ENCODE data around the gene SH3PXD2A.

Gene SH3PXD2A

DNA sequence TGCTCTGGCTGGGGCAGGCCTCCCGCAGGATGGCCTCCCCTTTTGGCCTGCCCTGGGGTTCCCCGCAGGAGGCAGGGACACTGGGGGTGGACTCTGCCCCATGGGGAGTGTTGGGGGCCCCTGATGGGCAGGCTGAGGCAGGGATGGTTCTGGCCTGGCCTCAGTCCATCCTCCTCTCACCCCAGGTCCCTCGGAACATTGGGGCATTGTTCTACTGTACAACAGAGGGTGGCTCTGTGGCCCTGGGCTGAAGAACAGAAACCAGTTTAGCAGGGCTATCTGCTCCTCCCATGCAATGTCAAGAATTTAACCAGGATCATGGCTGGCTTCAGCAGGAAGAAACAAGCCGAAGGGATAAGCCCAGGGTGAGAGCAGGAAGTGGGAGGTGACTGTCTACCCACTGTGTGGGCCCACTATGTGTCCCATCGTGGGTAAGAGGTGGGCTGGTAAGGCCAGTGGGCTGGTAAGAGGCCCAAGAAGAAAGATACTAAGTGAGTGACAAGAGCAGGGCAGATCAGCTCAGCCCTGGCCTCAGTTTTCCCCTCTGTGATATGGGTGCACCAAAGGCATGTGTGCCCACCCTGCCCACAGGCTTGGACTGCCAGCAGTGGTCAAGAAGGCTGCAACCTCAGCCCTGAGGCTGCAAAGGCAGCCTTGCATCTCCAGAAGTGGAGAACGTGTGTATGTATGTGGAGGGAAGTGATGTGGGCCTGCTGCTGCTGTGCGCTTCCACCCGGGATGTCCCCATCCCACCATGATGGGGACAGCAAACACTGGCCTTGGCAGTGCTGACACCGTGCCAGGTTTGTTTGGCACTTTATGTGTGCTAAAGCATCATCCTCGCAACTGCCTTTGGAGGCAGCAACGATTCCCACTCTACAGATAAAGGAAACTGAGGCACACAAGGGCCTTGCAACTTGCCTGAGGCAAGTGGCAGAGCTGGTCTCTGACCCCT lies 138.9 kb downstream of the SH3PXD2A start:
- Histone ChIP-seq H3K27ac (ENCODE audit: extremely low read depth, low read depth, low read length) (no peak overlapping the region), H3K9me3 (ENCODE audit: control insufficient read depth, insufficient read depth, low read depth, low read length) (no peaks in the 10 kb centered on the region)

DNA sequence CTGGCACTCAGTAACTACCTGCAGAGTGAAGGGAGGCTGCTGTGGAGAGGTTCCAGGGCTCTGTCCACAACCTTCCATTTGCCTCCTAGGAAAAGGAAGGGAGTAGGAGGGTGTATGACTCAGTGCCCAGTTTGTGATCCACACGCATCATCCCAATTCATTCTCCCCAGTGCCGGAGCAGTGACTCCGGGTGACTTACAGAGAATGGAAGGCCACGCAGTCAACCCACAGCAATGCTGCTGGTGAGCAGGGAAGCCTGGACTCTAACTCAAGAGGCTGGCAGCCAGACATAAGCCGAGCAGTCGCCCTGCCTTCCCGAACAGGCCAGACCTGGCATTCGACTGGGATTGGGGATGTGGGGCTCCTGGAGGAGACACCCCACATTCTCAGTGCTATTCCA lies 139.9 kb downstream of the SH3PXD2A start:
- peaks cover 0 to 4% of the 10 kb centered on the region in 2 experiments; a peak in 1 of 3 replicates for H3K36me3 ChIP-seq (ENCODE audit: control insufficient read depth in 2 of 2, insufficient read depth in 1 of 2, low read length in 2 of 2)
- H3K4me3 ChIP-seq (ENCODE audit: low read depth, low read length) = no peak overlapping the region
- POLR2A ChIA-PET = no interaction called here
- TF ChIP-seq GLI4 (tag by site-specific recombination; IDR thresholded peaks at IDR 0.05) (no peak), ZFHX2 (tag by site-specific recombination; conservative IDR thresholded peaks at IDR 0.05) (peak; percentile 29; the same call in 1 of the 2 replicates), ZNF324 (tag by site-specific recombination; IDR thresholded peaks at IDR 0.05) (no peak), ZNF223 (tag by site-specific recombination; IDR thresholded peaks at IDR 0.05) (no peak), ZNF248 (tag by site-specific recombination; IDR thresholded peaks at IDR 0.05) (no peak), ZNF19 (tag by site-specific recombination; IDR thresholded peaks at IDR 0.05; ENCODE audit: low read depth) (no peak), ZNF600 (tag by site-specific recombination; IDR thresholded peaks at IDR 0.05) (peak; percentile 64), ZBTB26 (tag by site-specific recombination; optimal IDR thresholded peaks at IDR 0.05) (no peak)
- no peak overlapping the region for H3K27ac ChIP-seq (ENCODE audit: extremely low read depth, low read depth, low read length)
- H3K4me1 ChIP-seq (ENCODE audit: control insufficient read depth, insufficient read depth, low read length) = no peaks in the 10 kb centered on the region
- H3K9me3 ChIP-seq (ENCODE audit: control insufficient read depth, insufficient read depth, low read depth, low read length) = no peaks in the 10 kb centered on the region
- CTCF ChIA-PET = interaction anchor here (0.7 to 11.8 kb wide), 5 partner anchors 11 to 171 kb away, joined by 3 to 151 read pairs (median 9); no protein-coding TSS in a partner anchor

More for the DNA sequence above, 138.9 kb downstream of the SH3PXD2A start:
- H3K4me3 ChIP-seq (ENCODE audit: low read depth, low read length) = no peak overlapping the region
- TF ChIP-seq GLIS2 (tag by site-specific recombination; IDR thresholded peaks at IDR 0.05) (0 out of 2 replicates have a peak, but pooled peaks have one; percentile 22), GLIS1 (tag by site-specific recombination; IDR thresholded peaks at IDR 0.05) (peak; percentile 77), ZNF121 (tag by site-specific recombination; IDR thresholded peaks at IDR 0.05) (0 out of 2 replicates have a peak, but pooled peaks have one; percentile 34), ZIC2 (tag by site-specific recombination; IDR thresholded peaks at IDR 0.05) (peak; percentile 50), ZNF174 (tag by site-specific recombination; IDR thresholded peaks at IDR 0.05) (no peak), ZFHX2 (tag by site-specific recombination; conservative IDR thresholded peaks at IDR 0.05) (peak; percentile 59), ZFP69B (tag by site-specific recombination; IDR thresholded peaks at IDR 0.05) (no peak), EGR2 (tag by site-specific recombination; IDR thresholded peaks at IDR 0.05; ENCODE audit: low read depth) (peak; percentile 78)
- ChIA-PET POLR2A (no interaction called here), CTCF (interaction anchor here (0.6 to 11.8 kb wide), 3 partner anchors 170 to 881 kb away, joined by 3 to 151 read pairs (median 4); no protein-coding TSS in a partner anchor)
- H3K36me3 ChIP-seq (ENCODE audit: control insufficient read depth in 2 of 2, insufficient read depth in 1 of 2, low read length in 2 of 2) = peaks cover 0 to 4% of the 10 kb centered on the region in 2 experiments; a peak in 1 of 3 replicates
- H3K4me1 ChIP-seq (ENCODE audit: control insufficient read depth, insufficient read depth, low read length) = peaks cover 3% of the 10 kb centered on the region; the same call in 1 of the 2 replicates

DNA sequence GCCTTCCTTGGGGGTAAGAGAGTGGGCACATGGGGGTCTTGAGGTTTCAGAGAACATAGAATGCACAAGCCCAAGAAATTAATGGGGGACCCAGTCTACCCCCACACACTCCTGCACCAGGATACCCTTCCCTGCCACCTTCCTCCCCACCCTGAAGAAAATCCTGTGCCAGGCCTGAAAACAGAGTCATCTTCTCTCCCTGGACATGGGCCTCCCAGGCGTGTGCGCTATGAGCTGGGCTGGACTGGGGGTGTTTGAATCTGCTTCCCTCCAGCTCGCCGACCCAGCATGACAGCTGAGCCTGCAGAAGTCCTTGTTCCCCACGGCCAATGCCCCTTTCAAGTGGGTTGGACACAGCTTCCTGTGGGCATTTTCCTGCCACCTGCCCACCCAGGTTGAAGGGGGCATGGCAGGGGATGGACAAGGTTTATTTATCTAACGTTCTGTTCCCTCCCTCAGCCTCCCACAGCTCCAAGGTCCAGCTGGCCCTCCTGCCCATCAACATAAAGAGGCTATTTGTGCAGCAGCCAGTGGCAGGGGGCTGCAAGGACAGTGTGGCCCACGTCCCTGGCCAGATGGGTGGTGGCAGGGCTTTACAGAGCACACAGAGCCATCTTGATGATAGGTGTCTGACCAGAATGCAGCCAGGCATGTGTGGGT lies 141.0 kb downstream of the SH3PXD2A start:
- ChIA-PET POLR2A (no interaction called here), CTCF (interaction anchor here (0.5 to 11.8 kb wide), 15 partner anchors 12 to 483 kb away, joined by 3 to 151 read pairs (median 6); partner anchors contain the start of gene SH3PXD2A)
- Histone ChIP-seq H3K4me3 (ENCODE audit: low read depth, low read length) (no peak overlapping the region), H3K4me1 (ENCODE audit: control insufficient read depth, insufficient read depth, low read length) (no peaks in the 10 kb centered on the region), H3K36me3 (ENCODE audit: control insufficient read depth in 2 of 2, insufficient read depth in 1 of 2, low read length in 2 of 2) (peaks cover 0 to 4% of the 10 kb centered on the region in 2 experiments; a peak in 1 of 3 replicates), H3K9me3 (ENCODE audit: control insufficient read depth, insufficient read depth, low read depth, low read length) (no peaks in the 10 kb centered on the region), H3K27ac (ENCODE audit: extremely low read depth, low read depth, low read length) (no peak overlapping the region)
- TF ChIP-seq GLIS1 (tag by site-specific recombination; IDR thresholded peaks at IDR 0.05) (no peak), EGR2 (tag by site-specific recombination; IDR thresholded peaks at IDR 0.05; ENCODE audit: low read depth) (peak; percentile 17; the same call in 1 of the 2 replicates), BCL11B (tag by site-specific recombination; IDR thresholded peaks at IDR 0.05; ENCODE audit: low read depth) (no peak), ZNF416 (tag by site-specific recombination; IDR thresholded peaks at IDR 0.05) (no peak), SCRT1 (tag by site-specific recombination; IDR thresholded peaks at IDR 0.05; ENCODE audit: borderline replicate concordance) (no peak), ZSCAN23 (tag by site-specific recombination; IDR thresholded peaks at IDR 0.05) (no peak), ZNF114 (tag by site-specific recombination; IDR thresholded peaks at IDR 0.05) (no peak), ZNF311 (tag by site-specific recombination; IDR thresholded peaks at IDR 0.05; ENCODE audit: borderline replicate concordance) (no peak), ZBTB8A (tag by site-specific recombination; IDR thresholded peaks at IDR 0.05) (no peak), ZNF324 (tag by site-specific recombination; IDR thresholded peaks at IDR 0.05) (no peak), ZNF791 (tag by site-specific recombination; IDR thresholded peaks at IDR 0.05) (no peak), SP7 (tag by site-specific recombination; IDR thresholded peaks at IDR 0.05) (no peak), GFI1B (tag by site-specific recombination; IDR thresholded peaks at IDR 0.05) (no peak), ZNF48 (tag by site-specific recombination; IDR thresholded peaks at IDR 0.05) (no peak), ZBTB21 (tag by site-specific recombination; IDR thresholded peaks at IDR 0.05) (no peak), ZFHX2 (tag by site-specific recombination; conservative IDR thresholded peaks at IDR 0.05) (peak; percentile 18; the same call in 1 of the 2 replicates)
